ENCODE data around the gene TAMALIN.

DNA sequence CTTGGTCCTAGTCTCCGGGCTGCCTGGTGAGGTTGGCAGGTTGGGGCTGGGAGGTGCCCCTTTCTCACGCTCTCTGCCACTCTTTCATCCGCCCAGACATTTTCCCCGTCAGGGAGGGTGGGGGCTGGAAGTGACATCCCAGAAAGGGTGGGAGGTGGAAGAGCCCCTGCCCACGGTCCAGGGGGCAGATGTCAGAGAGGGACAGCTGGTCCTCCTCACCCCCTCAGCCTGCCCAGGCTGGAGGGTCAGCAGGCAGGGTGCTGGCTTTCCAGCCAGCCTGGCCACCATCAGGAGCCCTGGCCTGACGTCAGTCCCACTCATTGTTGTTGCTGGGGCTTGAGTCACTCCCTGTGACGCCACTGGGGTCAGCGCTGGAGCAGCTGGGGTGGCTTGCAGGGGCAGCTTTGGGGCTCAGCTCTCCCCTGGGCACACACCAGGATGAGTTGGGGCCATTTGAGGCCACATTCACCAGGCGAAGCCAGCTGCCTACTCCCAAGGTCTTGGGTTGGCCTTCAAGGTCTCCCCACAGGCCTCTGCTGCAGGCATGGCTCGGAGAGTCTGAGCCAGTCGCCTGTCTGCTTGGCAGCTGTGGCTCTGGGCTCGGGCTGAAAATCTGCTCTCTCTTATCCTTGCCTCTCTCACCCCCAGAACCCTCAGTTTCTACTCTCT, 57.4 kb downstream of the TAMALIN start:
- no peak for TF ChIP-seq POLR2A (IDR thresholded peaks at IDR 0.05)
- TF ChIP-seq, protein P1, sequence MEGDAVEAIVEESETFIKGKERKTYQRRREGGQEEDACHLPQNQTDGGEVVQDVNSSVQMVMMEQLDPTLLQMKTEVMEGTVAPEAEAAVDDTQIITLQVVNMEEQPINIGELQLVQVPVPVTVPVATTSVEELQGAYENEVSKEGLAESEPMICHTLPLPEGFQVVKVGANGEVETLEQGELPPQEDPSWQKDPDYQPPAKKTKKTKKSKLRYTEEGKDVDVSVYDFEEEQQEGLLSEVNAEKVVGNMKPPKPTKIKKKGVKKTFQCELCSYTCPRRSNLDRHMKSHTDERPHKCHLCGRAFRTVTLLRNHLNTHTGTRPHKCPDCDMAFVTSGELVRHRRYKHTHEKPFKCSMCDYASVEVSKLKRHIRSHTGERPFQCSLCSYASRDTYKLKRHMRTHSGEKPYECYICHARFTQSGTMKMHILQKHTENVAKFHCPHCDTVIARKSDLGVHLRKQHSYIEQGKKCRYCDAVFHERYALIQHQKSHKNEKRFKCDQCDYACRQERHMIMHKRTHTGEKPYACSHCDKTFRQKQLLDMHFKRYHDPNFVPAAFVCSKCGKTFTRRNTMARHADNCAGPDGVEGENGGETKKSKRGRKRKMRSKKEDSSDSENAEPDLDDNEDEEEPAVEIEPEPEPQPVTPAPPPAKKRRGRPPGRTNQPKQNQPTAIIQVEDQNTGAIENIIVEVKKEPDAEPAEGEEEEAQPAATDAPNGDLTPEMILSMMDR (IDR thresholded peaks at IDR 0.05), result no peak

Measured in suprapubic skin (tissue), 3 donors.